H9 (cell line): ENCODE data around the gene TMEM171. TPM values are rescaled to one million over a fixed set of nuclear protein-coding genes. Genes with fewer than 3 reads are reported as not detected.

ENCODE experiments used
- DNase-seq: peaks from one replicate; pipeline ENCODE4 v3.0.0-alpha.2; 2017
- H2AFZ ChIP-seq: one replicate; pipeline ENCODE4 v1.6.1; 2013; ENCODE audit warnings: mild to moderate bottlenecking, low read length, control low read depth, moderate library complexity
- H2AK5ac ChIP-seq: 2 replicates; pipeline ENCODE4 v1.6.1; 2013; ENCODE audit warnings: low read length, control low read depth, mixed read lengths; ENCODE audit not compliant: insufficient read length
- H2BK120ac ChIP-seq: one replicate; pipeline ENCODE4 v1.6.1; 2013; ENCODE audit warnings: low read depth, mild to moderate bottlenecking, low read length, control low read depth, inconsistent platforms; ENCODE audit not compliant: poor library complexity, severe bottlenecking
- H2BK12ac ChIP-seq: 2 replicates; pipeline ENCODE4 v1.6.1; 2013; ENCODE audit warnings: low read length, control low read depth, mixed read lengths, low read depth; ENCODE audit not compliant: insufficient read length
- H2BK15ac ChIP-seq: 2 replicates; pipeline ENCODE4 v1.6.1; 2013; ENCODE audit warnings: low read depth, low read length, control low read depth
- H2BK20ac ChIP-seq: one replicate; pipeline ENCODE4 v1.6.1; 2013; ENCODE audit warnings: low read depth, mild to moderate bottlenecking, low read length, control low read depth, inconsistent platforms; ENCODE audit not compliant: poor library complexity, severe bottlenecking
- H2BK5ac ChIP-seq: 2 replicates; pipeline ENCODE4 v1.6.1; 2013; ENCODE audit warnings: low read length, control low read depth, mixed read lengths; ENCODE audit not compliant: insufficient read length
- H3K14ac ChIP-seq: 2 replicates; pipeline ENCODE4 v1.6.1; 2013; ENCODE audit warnings: low read length, control low read depth; ENCODE audit not compliant: insufficient read depth
- H3K18ac ChIP-seq: 2 replicates; pipeline ENCODE4 v1.6.1; 2013; ENCODE audit warnings: low read depth, mild to moderate bottlenecking, mixed read lengths, low read length, control low read depth; ENCODE audit not compliant: insufficient read length
- H3K23ac ChIP-seq: 2 replicates; pipeline ENCODE4 v1.6.1; 2013; ENCODE audit warnings: low read length, control low read depth, mixed read lengths, low read depth; ENCODE audit not compliant: insufficient read length
- H3K23me2 ChIP-seq: 2 replicates; pipeline ENCODE4 v1.6.1; 2013; ENCODE audit warnings: low read depth, mild to moderate bottlenecking, mixed read lengths, low read length, control low read depth; ENCODE audit not compliant: insufficient read length, poor library complexity, severe bottlenecking
- H3K27ac ChIP-seq: 2 replicates; pipeline ENCODE4 v1.5.1; 2013; ENCODE audit warnings: low read length, control low read depth, mixed read lengths, low read depth; ENCODE audit not compliant: insufficient read length
- H3K27me3 ChIP-seq: 2 replicates; pipeline ENCODE4 v1.6.1; 2013; ENCODE audit warnings: low read length, control low read depth, inconsistent platforms; ENCODE audit not compliant: insufficient read depth
- H3K4ac ChIP-seq: 2 replicates; pipeline ENCODE4 v1.6.1; 2013; ENCODE audit warnings: low read depth, mild to moderate bottlenecking, control low read depth, inconsistent platforms, low read length, moderate library complexity
- H3K4me1 ChIP-seq: 2 replicates; pipeline ENCODE4 v1.6.1; 2013; ENCODE audit warnings: low read length, control low read depth, inconsistent platforms; ENCODE audit not compliant: insufficient read depth
- H3K4me2 ChIP-seq: 2 replicates; pipeline ENCODE4 v1.6.1; 2013; ENCODE audit warnings: low read length, control low read depth, mixed read lengths; ENCODE audit not compliant: insufficient read length, insufficient read depth
- H3K56ac ChIP-seq: 2 replicates; pipeline ENCODE4 v1.6.1; 2013; ENCODE audit warnings: low read depth, mild to moderate bottlenecking, mixed read lengths, low read length, control low read depth; ENCODE audit not compliant: insufficient read length
- H3K79me1 ChIP-seq: 2 replicates; pipeline ENCODE4 v1.6.1; 2013; ENCODE audit warnings: low read depth, mild to moderate bottlenecking, moderate library complexity, low read length, control low read depth, inconsistent platforms; ENCODE audit not compliant: insufficient read depth, poor library complexity, severe bottlenecking
- H3K79me2 ChIP-seq: 2 replicates; pipeline ENCODE4 v1.6.1; 2013; ENCODE audit warnings: low read length, control low read depth, inconsistent platforms; ENCODE audit not compliant: insufficient read depth
- H3K9ac ChIP-seq: 2 replicates; pipeline ENCODE4 v1.6.1; 2013; ENCODE audit warnings: low read length, control low read depth, mixed read lengths; ENCODE audit not compliant: insufficient read length; ENCODE audit errors: extremely low read depth
- H3K9me3 ChIP-seq: one replicate; pipeline ENCODE4 v1.6.1; 2013; ENCODE audit warnings: low read depth, low read length, inconsistent platforms; ENCODE audit not compliant: control insufficient read depth
- H3T11ph ChIP-seq: one replicate; pipeline ENCODE4 v1.6.1; 2013; ENCODE audit warnings: mild to moderate bottlenecking, low read length, control low read depth, inconsistent platforms
- H4K20me1 ChIP-seq: one replicate; pipeline ENCODE4 v1.6.1; 2013; ENCODE audit not compliant: control insufficient read depth, insufficient read length, insufficient read depth
- H4K5ac ChIP-seq: 2 replicates; pipeline ENCODE4 v1.6.1; 2013; ENCODE audit warnings: low read depth, mild to moderate bottlenecking, mixed read lengths, low read length, control low read depth; ENCODE audit not compliant: insufficient read length
- H4K8ac ChIP-seq: replicated peaks from 2 replicates; pipeline ENCODE4 v1.6.1; 2013; ENCODE audit warnings: low read length, control low read depth, mixed read lengths, low read depth; ENCODE audit not compliant: insufficient read length
- H4K91ac ChIP-seq: 2 replicates; pipeline ENCODE4 v1.6.1; 2013; ENCODE audit warnings: low read depth, mild to moderate bottlenecking, moderate library complexity, mixed read lengths, low read length, control low read depth; ENCODE audit not compliant: insufficient read length
- H3K27ac Mint-ChIP-seq, 3 experiments: 2 replicates in 2 of 3; 3 replicates in 1 of 3; pipeline ENCODE4 v1.8.0; 2020 to 2021; ENCODE audit warnings: mixed read lengths in 3 of 3, mild to moderate bottlenecking in 1 of 3, moderate library complexity in 1 of 3
- H3K27me3 Mint-ChIP-seq: 2 replicates; pipeline ENCODE4 v1.8.0; 2021; ENCODE audit warnings: low read depth, mild to moderate bottlenecking, moderate library complexity, mixed read lengths
- H3K36me3 Mint-ChIP-seq, 3 experiments: 2 replicates in 2 of 3; 3 replicates in 1 of 3; pipeline ENCODE4 v1.8.0; 2020 to 2021; ENCODE audit warnings: low read depth in 3 of 3, mixed read lengths in 3 of 3; ENCODE audit not compliant: insufficient read depth in 1 of 3
- H3K4me1 Mint-ChIP-seq, 2 experiments: 2 replicates each; pipeline ENCODE4 v1.8.0; 2020; ENCODE audit warnings: mixed read lengths in 2 of 2
- H3K4me3 Mint-ChIP-seq, 2 experiments: 2 replicates in 1 of 2; 3 replicates in 1 of 2; pipeline ENCODE4 v1.8.0; 2020 to 2021; ENCODE audit warnings: mild to moderate bottlenecking in 2 of 2, mixed read lengths in 2 of 2, moderate library complexity in 1 of 2
- H3K9me3 Mint-ChIP-seq, 2 experiments: 2 replicates in 1 of 2; 3 replicates in 1 of 2; pipeline ENCODE4 v1.8.0; 2020; ENCODE audit warnings: mild to moderate bottlenecking in 2 of 2, mixed read lengths in 2 of 2, moderate library complexity in 1 of 2
- CTCF ChIP-seq: fragments of 200-600 bp; sonication (generic); conservative IDR thresholded peaks from 3 replicates; pipeline ENCODE4 v1.8.0; 2021; ENCODE audit warnings: antibody characterized with exemption, mild to moderate bottlenecking
- WGBS: extraction: QIAGEN DNeasy Blood & Tissue Kit; methylation state at CpG from one replicate; pipeline ENCODE4 v1.1.7; 2013; ENCODE audit warnings: missing lambda C conversion rate, low lambda C conversion rate, mixed read lengths; ENCODE audit not compliant: insufficient read length; ENCODE audit errors: extremely low coverage; 5-methylcytosine and 5-hydroxymethylcytosine counted together
- total RNA-seq: library from RNA; stranded (reverse); gene quantifications from 2 replicates; pipeline ENCODE4 v1.2.1, GENCODE V29; 2021

Gene TMEM171
- total RNA-seq, 1 experiment from 2014 or later, result 0.42 TPM

- no peaks in the 10 kb centered on the region; a peak in 1 of 7 replicates for H3K36me3 Mint-ChIP-seq
- Histone ChIP-seq H2BK120ac (no peak overlapping the region), H3K23ac (no peak overlapping the region), H3K4me2 (peak overlapping the region; percentile 80), H3T11ph (no peak overlapping the region), H2BK12ac (no peak overlapping the region), H3K79me1 (no peaks in the 10 kb centered on the region), H4K20me1 (no peaks in the 10 kb centered on the region), H3K4ac (no peak overlapping the region), H3K27ac (no peak overlapping the region), H3K9me3 (no peaks in the 10 kb centered on the region), H3K14ac (no peak overlapping the region), H2AFZ (no peak overlapping the region), H3K18ac (no peak overlapping the region), H3K4me1 (no peaks in the 10 kb centered on the region), H3K56ac (no peak overlapping the region), H3K27me3 (peaks cover 16% of the 10 kb centered on the region; the same call in 1 of the 2 replicates), H4K91ac (no peak overlapping the region), H2BK15ac (no peak overlapping the region), H3K79me2 (no peaks in the 10 kb centered on the region), H2BK5ac (no peak overlapping the region), H4K8ac (no peak overlapping the region), H3K9ac (peak overlapping the region; percentile 5), H4K5ac (no peak overlapping the region), H2AK5ac (no peak overlapping the region), H2BK20ac (no peak overlapping the region), H3K23me2 (peaks cover 10% of the 10 kb centered on the region)
- no peak for TF ChIP-seq CTCF
- no peak overlapping the region for H3K27ac Mint-ChIP-seq
- peak overlapping the region; percentile 70 to 80 for H3K4me3 Mint-ChIP-seq
- DNase-seq, result no peak
- peaks cover 0 to 3% of the 10 kb centered on the region in 2 experiments; a peak in 1 of 5 replicates for H3K9me3 Mint-ChIP-seq
- H3K27me3 Mint-ChIP-seq, result peaks cover 64% of the 10 kb centered on the region
- H3K4me1 Mint-ChIP-seq, result peaks cover 20 to 24% of the 10 kb centered on the region in 2 experiments
- no CpG with 5 or more reads among the region's 6 CpGs for WGBS
These were observed 716 bp downstream of the TMEM171 start for GRCh38 chr5:73121119-73121463.
